Colonic mucosa (tissue), 4 donors: Measurements from ENCODE around the gene ERF. TPM values are rescaled to one million over a fixed set of nuclear protein-coding genes. Genes with fewer than 3 reads are reported as not detected.

ENCODE experiments used
- DNase-seq: peaks from one replicate; pipeline ENCODE4 v3.0.0-alpha.2; 2020
- H3K27ac ChIP-seq: fragments of 200-600 bp; one replicate; pipeline ENCODE4 v1.8.0; 2021
- H3K27me3 ChIP-seq: fragments of 200-600 bp; one replicate; pipeline ENCODE4 v1.8.0; 2021
- H3K36me3 ChIP-seq: fragments of 200-600 bp; one replicate; pipeline ENCODE4 v1.8.0; 2021
- H3K4me1 ChIP-seq: fragments of 200-600 bp; one replicate; pipeline ENCODE4 v1.8.0; 2021; ENCODE audit warnings: mild to moderate bottlenecking
- H3K4me3 ChIP-seq: fragments of 200-600 bp; one replicate; pipeline ENCODE4 v1.8.0; 2021
- H3K9ac ChIP-seq, 2 donors: one replicate each; pipeline ENCODE4 v1.7.0; 2013; ENCODE audit warnings: control low read depth in 2 of 2, low read depth in 2 of 2, low read length in 2 of 2
- H3K9me3 ChIP-seq: fragments of 200-600 bp; one replicate; pipeline ENCODE4 v1.8.0; 2021
- intact Hi-C: fragments of 100-400 bp; cut with DNase I; formaldehyde crosslinking; loops from one replicate; pipeline ENCODE4 v1.14.1; 2022
- total RNA-seq, 2 donors: library from RNA; stranded (reverse); fragmentation: NEBNext Ultra II Directional in 1 of 2; extraction: Animal tissue kit (Norgen Biotek cat#: 25700) in 1 of 2; gene quantifications; one replicate each; pipeline ENCODE4 v1.2.1, GENCODE V29; 2021
- TF ChIP-seq, protein P1 (sequence below): fragments of 200-600 bp; IDR thresholded peaks from one replicate; pipeline ENCODE4 v1.8.0; 2022; ENCODE audit warnings: antibody characterized with exemption, mild to moderate bottlenecking
- donor health status: healthy.
- donor health status: DM: no; HTN: no; CAD: no.
- donor health status: DM: no; HTN: no; CAD: no.

ERF gene
- total RNA-seq, 2 donors from 2014 or later: 46.7 to 57.3 TPM

DNA sequence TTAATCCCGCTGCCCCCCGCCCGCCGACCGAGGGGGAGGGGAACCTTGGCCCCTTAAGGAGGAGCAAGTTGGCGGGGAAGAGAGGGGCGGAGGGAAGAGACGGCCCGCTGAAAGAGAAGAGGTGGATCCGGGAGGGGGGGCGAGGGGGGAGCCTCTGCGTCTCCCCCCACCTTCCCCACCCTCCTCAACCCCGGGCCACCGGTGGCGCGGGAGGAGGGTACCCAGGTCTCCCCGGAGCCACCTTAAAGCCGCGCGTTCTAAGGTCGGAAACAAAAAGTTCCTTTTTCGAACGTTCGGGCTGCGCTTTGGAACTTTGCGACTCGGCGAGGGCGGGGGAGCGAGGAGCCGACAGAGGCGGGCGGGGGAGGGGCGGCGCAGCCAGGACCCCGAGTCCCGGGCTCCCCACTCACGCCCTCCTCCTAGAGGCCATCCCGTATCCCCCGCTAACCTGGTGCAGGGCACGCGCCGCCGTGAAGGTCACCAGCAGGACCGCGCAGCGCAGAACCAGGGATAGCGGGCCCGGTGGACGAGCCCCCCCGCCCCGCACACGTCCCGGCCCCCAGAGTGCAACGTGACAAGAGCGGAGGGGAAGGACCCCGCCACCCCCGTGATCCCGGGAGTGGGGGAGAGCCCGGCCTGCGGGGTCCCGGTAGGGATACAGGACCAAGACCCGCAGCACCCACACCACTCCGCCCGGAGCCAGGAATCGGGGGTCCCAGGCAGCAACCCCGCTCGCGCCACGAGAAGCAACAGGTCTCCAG lies 659 bp downstream of the ERF start:
- Histone ChIP-seq H3K27ac (peak overlapping the region; percentile 93), H3K9ac (peak overlapping the region; percentile 97 to 100), H3K9me3 (no peaks in the 10 kb centered on the region), H3K27me3 (no peaks in the 10 kb centered on the region), H3K4me1 (peaks cover 10% of the 10 kb centered on the region), H3K36me3 (no peaks in the 10 kb centered on the region), H3K4me3 (peak overlapping the region; percentile 86)
- intact Hi-C loops: no loop called here
- DNase-seq: peak; percentile 86
- TF ChIP-seq, protein P1, sequence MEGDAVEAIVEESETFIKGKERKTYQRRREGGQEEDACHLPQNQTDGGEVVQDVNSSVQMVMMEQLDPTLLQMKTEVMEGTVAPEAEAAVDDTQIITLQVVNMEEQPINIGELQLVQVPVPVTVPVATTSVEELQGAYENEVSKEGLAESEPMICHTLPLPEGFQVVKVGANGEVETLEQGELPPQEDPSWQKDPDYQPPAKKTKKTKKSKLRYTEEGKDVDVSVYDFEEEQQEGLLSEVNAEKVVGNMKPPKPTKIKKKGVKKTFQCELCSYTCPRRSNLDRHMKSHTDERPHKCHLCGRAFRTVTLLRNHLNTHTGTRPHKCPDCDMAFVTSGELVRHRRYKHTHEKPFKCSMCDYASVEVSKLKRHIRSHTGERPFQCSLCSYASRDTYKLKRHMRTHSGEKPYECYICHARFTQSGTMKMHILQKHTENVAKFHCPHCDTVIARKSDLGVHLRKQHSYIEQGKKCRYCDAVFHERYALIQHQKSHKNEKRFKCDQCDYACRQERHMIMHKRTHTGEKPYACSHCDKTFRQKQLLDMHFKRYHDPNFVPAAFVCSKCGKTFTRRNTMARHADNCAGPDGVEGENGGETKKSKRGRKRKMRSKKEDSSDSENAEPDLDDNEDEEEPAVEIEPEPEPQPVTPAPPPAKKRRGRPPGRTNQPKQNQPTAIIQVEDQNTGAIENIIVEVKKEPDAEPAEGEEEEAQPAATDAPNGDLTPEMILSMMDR: no peak

GRCh38 chr19:42253245-42254088 lies 1.5 kb downstream of the ERF start:
- Histone ChIP-seq H3K36me3 (no peaks in the 10 kb centered on the region), H3K4me1 (peaks cover 10% of the 10 kb centered on the region), H3K27ac (peak overlapping the region; percentile 93), H3K27me3 (no peaks in the 10 kb centered on the region), H3K4me3 (peak overlapping the region; percentile 86), H3K9me3 (no peaks in the 10 kb centered on the region), H3K9ac (peak overlapping the region; percentile 78 to 97)
- peak; percentile 78 for DNase-seq
- TF ChIP-seq, protein P1: no peak
- intact Hi-C loops: no loop called here

DNA sequence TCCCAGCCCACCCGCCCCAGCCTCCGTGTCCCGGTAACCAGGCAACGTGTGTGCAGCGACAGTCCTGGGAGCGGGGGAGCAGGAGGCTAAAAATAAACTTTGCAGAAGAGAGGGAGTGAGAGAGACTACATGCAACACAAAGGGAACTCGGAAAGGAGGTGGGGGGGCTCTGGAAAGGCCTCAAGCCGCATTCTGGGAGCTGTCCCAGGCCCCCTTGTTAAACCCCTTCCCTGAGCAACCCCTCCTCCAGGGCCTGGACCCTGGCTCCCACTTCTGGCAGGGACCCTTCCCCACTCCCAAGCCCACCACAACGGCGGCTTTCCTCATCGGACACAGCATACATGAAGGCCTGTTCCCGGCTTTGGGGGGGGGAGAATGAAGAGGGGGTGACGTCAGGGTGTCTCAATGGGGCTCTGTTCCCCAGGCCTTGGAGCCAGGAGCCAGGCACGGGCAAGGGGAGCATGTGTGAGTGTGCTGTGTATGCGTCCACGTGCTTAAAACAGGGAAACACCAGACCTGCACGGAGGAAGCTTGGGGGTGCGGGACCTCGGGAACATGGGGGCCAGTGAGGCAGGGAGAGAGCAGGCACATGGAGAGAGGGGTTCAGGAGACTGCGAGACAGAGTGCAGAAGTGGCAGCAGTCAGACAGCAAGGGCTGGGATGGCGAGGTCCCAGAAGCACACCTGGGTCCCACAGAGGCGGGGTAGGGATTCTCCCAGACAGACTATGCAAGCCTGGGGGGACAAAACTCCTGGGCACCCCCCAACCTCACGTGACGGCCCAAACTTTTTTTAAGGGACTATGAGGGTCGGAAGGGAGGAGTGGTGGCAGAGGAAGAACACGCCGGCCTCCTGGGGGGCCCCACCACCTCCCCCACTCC lies 2.3 kb downstream of the ERF start:
- TF ChIP-seq, protein P1: no peak
- H3K4me3 ChIP-seq: peak overlapping the region; percentile 86
- H3K9me3 ChIP-seq: no peaks in the 10 kb centered on the region
- intact Hi-C loops: no loop called here
- peaks cover 10% of the 10 kb centered on the region for H3K4me1 ChIP-seq
- DNase-seq: no peak
- H3K27ac ChIP-seq: peak overlapping the region; percentile 93
- no peaks in the 10 kb centered on the region for H3K27me3 ChIP-seq
- no peaks in the 10 kb centered on the region for H3K36me3 ChIP-seq
- H3K9ac ChIP-seq: peak overlapping the region; percentile 72 to 78

DNA sequence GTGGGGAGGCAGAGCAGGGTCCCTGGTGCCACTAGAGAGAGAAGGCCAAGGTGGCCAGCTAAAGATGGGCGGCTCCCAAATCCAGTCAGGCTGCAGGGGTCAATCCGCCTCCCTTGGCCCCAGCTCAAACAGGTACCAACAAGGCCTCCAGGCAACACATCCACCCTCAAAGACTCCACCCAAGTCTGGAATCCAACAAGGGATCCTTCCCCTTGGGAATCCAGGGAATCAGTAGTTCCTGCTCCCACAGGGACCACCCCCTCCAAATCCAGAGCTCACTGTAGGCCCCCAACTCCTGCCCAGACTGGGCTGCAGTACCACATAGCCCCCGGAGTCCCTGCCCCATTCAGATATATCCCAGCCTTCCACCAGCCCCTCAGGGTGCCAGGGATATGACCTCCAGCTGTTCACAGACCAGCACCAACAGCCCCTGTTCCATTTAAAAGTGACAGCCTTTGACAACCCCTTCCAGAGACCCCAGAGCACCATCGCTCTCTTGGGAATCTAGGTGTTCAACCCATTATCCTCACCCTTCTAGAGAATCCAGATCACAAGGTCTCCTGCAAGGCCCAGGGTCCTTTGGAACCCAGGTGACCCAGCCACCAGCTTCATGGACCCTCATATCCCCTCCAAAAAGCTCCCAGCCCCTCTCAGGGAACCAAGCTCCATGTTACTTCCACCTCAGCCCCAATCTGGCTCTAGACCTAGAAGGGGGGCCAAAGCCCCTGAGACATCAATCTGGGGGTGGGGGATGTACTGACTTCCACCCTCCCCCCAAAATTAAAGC lies 3.2 kb downstream of the ERF start:
- TF ChIP-seq, protein P1: no peak
- Histone ChIP-seq H3K36me3 (no peaks in the 10 kb centered on the region), H3K9ac (peak overlapping the region; percentile 12 to 61), H3K4me1 (peaks cover 10% of the 10 kb centered on the region), H3K27me3 (no peaks in the 10 kb centered on the region), H3K4me3 (no peak overlapping the region), H3K27ac (peak overlapping the region; percentile 93), H3K9me3 (no peaks in the 10 kb centered on the region)
- intact Hi-C loops: no loop called here
- DNase-seq: no peak
